Ascending aorta (tissue), 2 donors: ENCODE results near the gene CSTF3. TPM values are rescaled to one million over a fixed set of nuclear protein-coding genes. Genes with fewer than 3 reads are reported as not detected.

Experiments
- DNase-seq, 2 donors: peaks; one replicate each; pipeline ENCODE4 v3.0.0-alpha.2; 2019; ENCODE audit warnings: low spot score in 2 of 2
- H3K27ac ChIP-seq, 2 donors: fragments of 200-600 bp; sonication (generic); one replicate each; pipeline ENCODE4 v1.5.1; 2016 to 2017; ENCODE audit warnings: mild to moderate bottlenecking in 1 of 2
- H3K27me3 ChIP-seq: fragments of 200-600 bp; sonication (generic); one replicate; pipeline ENCODE4 v1.5.1; 2017
- H3K36me3 ChIP-seq, 2 donors: fragments of 200-600 bp; sonication (generic); one replicate each; pipeline ENCODE4 v1.5.1; 2016
- H3K4me1 ChIP-seq, 2 donors: fragments of 200-600 bp; sonication (generic); one replicate each; pipeline ENCODE4 v1.5.1; 2016 to 2017; ENCODE audit warnings: mild to moderate bottlenecking in 1 of 2
- H3K4me3 ChIP-seq, 2 donors: fragments of 200-600 bp; sonication (generic); one replicate each; pipeline ENCODE4 v1.5.1; 2016 to 2017; ENCODE audit warnings: mild to moderate bottlenecking in 1 of 2
- H3K9me3 ChIP-seq, 2 donors: fragments of 200-600 bp; sonication (generic); one replicate each; pipeline ENCODE4 v1.5.1; 2016
- intact Hi-C: fragments of 100-400 bp; cut with DNase I; formaldehyde crosslinking; loops from one replicate; pipeline ENCODE4 v1.15.1; 2023
- total RNA-seq: library from RNA; depleted of rRNA; stranded (reverse); fragments of >200 nt; gene quantifications from one replicate; pipeline ENCODE4 v1.1.0, GENCODE V29; 2016
- TF ChIP-seq, protein P1 (sequence below), 3 experiments: fragments of 200-600 bp in 2 of 3; fragments of 450-650 bp in 1 of 3; sonication (generic) in 2 of 3; IDR thresholded peaks; one replicate each; pipeline ENCODE4 v1.5.1; 2016 to 2019; ENCODE audit warnings: antibody characterized with exemption in 3 of 3, mild to moderate bottlenecking in 1 of 3, moderate library complexity in 1 of 3

The CSTF3 gene
- total RNA-seq, 1 donor from 2014 or later = 3.8 TPM

DNA sequence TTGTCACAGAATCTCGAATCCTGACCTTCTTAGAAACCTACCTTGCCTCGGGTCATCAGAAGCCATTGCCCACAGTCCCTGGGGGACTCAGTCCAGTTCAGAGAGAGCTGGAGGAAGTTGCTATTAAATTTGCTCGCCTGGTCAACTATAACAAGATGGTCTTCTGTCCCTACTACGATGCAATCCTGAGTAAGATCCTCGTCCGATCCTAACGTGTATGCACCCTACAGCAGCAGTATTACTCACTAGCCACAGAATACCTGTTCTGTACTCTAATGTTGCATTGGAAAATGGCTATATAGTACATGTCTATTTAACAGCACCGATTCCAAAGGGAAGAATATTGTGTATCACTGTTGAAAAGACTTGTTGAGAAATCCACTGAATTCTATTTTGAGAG, 88.8 kb downstream of the CSTF3 start:
- Histone ChIP-seq H3K9me3 (no peaks in the 10 kb centered on the region), H3K4me1 (no peaks in the 10 kb centered on the region), H3K27me3 (no peaks in the 10 kb centered on the region), H3K4me3 (no peak overlapping the region), H3K27ac (no peak overlapping the region), H3K36me3 (peaks cover 77 to 97% of the 10 kb centered on the region in 2 donors)
- intact Hi-C loops = no loop called here
- DNase-seq = no peak
- TF ChIP-seq, protein P1, sequence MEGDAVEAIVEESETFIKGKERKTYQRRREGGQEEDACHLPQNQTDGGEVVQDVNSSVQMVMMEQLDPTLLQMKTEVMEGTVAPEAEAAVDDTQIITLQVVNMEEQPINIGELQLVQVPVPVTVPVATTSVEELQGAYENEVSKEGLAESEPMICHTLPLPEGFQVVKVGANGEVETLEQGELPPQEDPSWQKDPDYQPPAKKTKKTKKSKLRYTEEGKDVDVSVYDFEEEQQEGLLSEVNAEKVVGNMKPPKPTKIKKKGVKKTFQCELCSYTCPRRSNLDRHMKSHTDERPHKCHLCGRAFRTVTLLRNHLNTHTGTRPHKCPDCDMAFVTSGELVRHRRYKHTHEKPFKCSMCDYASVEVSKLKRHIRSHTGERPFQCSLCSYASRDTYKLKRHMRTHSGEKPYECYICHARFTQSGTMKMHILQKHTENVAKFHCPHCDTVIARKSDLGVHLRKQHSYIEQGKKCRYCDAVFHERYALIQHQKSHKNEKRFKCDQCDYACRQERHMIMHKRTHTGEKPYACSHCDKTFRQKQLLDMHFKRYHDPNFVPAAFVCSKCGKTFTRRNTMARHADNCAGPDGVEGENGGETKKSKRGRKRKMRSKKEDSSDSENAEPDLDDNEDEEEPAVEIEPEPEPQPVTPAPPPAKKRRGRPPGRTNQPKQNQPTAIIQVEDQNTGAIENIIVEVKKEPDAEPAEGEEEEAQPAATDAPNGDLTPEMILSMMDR (IDR thresholded peaks at IDR 0.05) = no peak

DNA sequence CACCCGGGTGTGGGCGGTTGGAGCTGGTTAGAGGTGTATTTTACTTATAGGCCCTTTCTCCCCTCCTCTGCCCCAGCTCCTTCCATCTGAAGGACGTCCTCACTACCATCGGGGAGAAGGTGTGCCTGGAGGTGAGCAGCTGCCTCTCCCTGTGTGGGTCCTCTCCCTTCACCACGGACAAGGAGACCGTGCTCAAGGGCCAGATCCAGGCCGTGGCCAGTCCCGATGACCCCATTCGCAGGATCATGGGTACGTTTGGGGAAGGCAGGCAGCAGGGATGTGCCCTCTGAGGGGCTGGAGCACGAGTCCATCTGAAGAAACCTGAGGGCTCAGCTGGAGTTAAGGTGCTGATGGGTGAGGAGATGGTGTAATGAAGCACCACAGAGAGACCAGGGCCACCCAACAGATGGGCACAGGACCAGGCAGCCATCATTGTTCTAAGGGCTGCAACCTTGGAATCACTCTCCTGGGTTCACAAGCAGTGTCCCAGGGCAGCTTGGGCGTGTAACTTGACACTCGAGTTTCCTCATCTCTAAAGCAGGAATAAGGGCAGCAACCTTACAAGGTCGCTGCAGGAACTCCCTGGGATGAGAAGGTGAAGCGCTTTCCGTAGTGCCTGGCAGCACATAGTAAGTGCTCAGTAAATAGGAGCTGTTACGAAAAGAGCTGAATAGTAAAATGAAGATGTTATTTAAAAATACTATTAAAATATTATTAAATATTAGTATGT, 92.5 kb downstream of the CSTF3 start:
- Histone ChIP-seq H3K4me3 (no peak overlapping the region), H3K4me1 (no peaks in the 10 kb centered on the region), H3K9me3 (no peaks in the 10 kb centered on the region), H3K27me3 (no peaks in the 10 kb centered on the region), H3K36me3 (peaks cover 79 to 91% of the 10 kb centered on the region in 2 donors), H3K27ac (no peak overlapping the region)
- no peak for DNase-seq
- TF ChIP-seq, protein P1 (IDR thresholded peaks at IDR 0.05) = no peak
- intact Hi-C loops = no loop called here

DNA sequence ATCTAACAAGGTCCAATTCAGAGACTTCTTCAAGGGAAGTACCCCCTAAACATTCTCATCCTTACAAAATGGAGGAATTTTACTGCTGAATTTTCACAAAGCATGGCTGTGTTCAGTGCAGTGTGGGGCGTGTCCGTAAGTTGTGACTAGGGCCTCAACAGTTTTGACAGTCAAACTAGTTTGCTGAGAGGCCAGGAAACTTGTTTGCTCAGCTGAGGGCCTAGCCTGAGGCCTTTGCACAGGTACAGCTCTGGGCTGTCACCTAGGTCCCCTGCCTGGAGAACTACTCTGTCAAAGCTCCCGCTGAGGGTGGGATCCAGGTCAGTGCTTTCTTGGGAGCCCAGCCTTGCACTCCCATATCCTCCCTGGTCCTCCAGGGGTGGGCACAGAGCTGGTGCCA, 94.0 kb downstream of the CSTF3 start:
- peaks cover 72 to 76% of the 10 kb centered on the region in 2 donors for H3K36me3 ChIP-seq
- no peaks in the 10 kb centered on the region for H3K4me1 ChIP-seq
- DNase-seq = no peak
- no peaks in the 10 kb centered on the region for H3K27me3 ChIP-seq
- TF ChIP-seq, protein P1 (IDR thresholded peaks at IDR 0.05) = no peak
- intact Hi-C loops = no loop called here
- H3K27ac ChIP-seq = no peak overlapping the region
- H3K9me3 ChIP-seq = no peaks in the 10 kb centered on the region
- no peak overlapping the region for H3K4me3 ChIP-seq

DNA sequence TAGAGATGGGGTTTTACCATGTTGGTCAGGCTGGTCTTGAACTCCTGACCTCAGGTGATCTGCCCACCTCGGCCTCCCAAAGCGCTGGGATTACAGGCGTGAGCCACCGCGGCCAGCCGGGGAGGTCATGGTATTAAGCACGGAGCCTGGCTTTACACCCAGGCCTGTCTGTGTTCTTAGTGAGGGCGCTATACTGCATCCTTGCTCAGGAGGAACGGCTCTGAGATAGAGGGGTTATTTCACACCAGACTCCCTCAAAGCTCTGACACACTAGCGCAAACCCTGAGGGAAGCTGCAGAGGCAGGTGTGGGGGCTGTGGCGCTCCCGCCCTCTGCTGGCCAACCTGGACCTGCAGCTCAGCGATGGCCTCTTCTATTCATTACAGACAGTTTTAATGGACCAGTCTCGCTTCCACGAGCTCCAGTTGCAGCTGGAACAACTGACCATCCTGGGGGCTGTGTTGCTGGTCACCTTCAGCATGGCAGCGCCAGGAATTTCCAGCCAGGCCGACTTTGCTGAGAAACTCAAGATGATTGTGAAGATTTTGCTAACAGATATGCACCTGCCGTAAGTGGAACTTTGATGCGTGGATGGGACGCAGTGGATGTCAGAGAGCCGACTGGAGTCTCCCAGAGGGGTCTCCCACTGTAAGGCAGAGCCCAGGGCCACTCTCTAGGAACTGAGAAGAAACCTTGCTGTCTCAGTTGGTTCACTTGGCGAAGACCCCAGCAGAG, 95.7 kb downstream of the CSTF3 start:
- intact Hi-C loops = loop anchor here (1.0 kb wide), 1 partner anchor 105 kb away; no protein-coding TSS in a partner anchor
- TF ChIP-seq, protein P1 (IDR thresholded peaks at IDR 0.05) = peak; percentile 54 to 72 (median 70)
- Histone ChIP-seq H3K36me3 (peaks cover 64 to 70% of the 10 kb centered on the region in 2 donors), H3K4me1 (no peaks in the 10 kb centered on the region), H3K9me3 (no peaks in the 10 kb centered on the region), H3K4me3 (no peak overlapping the region), H3K27me3 (no peaks in the 10 kb centered on the region), H3K27ac (no peak overlapping the region)
- peak in 1 of 2 donors; percentile 74 for DNase-seq

DNA sequence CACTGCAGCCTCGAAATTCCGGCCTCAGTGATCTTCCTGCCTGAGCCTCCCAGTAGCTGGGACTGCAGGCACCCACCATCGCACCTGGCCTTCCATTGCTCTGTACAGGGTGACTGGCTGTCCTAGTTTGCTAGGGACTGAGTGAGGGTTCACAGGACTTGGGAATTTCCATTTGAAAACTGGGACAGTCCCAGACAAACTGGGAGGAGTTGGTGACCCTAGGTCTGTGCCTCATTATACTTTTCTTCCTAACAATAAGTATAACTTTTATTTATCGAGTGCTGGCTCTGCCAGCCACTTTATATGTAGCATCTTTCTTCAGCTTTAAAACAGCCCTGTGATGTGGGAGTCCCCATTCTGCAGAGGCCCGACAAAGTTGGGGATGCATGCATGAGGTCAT, 96.4 kb downstream of the CSTF3 start:
- intact Hi-C loops = loop anchor here (1.0 kb wide), 1 partner anchor 105 kb away; no protein-coding TSS in a partner anchor
- Histone ChIP-seq H3K4me1 (no peaks in the 10 kb centered on the region), H3K27me3 (no peaks in the 10 kb centered on the region), H3K36me3 (peaks cover 64 to 70% of the 10 kb centered on the region in 2 donors), H3K4me3 (no peak overlapping the region), H3K27ac (no peak overlapping the region), H3K9me3 (no peaks in the 10 kb centered on the region)
- TF ChIP-seq, protein P1 (IDR thresholded peaks at IDR 0.05) = no peak
- no peak for DNase-seq
